GM15510 (cell line): ENCODE data around the gene NBEA.

Experiments used
- POLR2A ChIP-seq: IDR thresholded peaks from 3 replicates; pipeline ENCODE4 v1.6.1; 2011; ENCODE audit warnings: borderline replicate concordance; ENCODE audit not compliant: insufficient read length; ENCODE audit errors: extremely low read depth

Gene NBEA

DNA sequence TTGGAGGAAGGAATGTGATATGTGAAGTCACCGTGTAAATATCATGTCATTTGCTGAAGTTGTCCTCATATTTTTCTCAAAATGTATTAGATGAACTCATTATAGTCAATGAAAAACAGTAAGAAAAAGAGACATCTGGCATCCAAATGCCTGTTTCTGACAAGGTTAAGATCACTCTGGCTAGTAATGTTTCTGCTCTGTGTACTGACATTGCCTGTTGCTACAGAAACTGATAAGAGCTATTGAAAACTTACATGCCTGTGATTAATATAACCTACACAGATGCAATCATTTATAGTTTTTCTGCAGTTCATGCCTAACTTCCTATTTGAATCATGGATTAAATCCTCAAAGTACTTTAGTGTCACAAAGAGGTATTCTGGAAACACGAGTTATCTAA is 249.8 kb downstream of the NBEA start:
- no peak for TF ChIP-seq POLR2A

GRCh38 chr13:35198613-35199200 is 256.6 kb downstream of the NBEA start:
- TF ChIP-seq POLR2A = no peak

DNA sequence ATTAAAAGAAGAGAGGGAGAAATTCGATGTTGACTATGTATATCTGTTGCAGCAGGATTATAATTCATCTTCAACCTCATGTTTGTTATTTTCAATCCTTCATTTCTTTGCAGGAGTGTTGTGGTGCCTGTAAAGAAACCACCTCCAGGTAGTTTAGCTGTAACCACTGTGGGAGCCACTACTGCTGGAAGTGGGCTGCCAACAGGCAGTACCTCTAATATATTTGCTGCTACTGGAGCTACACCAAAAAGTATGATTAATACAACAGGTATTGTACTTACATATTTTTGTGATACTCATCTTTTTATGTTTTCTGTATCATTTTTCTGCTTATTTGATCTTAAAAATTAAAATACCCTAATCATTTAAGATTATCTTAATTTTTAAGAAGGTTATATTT is 266.5 kb downstream of the NBEA start:
- TF ChIP-seq POLR2A = no peak

- TF ChIP-seq POLR2A = no peak
These were observed 268.2 kb downstream of the NBEA start for GRCh38 chr13:35210261-35210660.

- no peak for TF ChIP-seq POLR2A
These were observed 269.9 kb downstream of the NBEA start for GRCh38 chr13:35211949-35212348.

GRCh38 chr13:35213911-35214310 is 271.8 kb downstream of the NBEA start:
- no peak for TF ChIP-seq POLR2A

- TF ChIP-seq POLR2A = no peak
These were observed 274.1 kb downstream of the NBEA start for GRCh38 chr13:35216131-35216530.

- TF ChIP-seq POLR2A = no peak
These were observed 277.0 kb downstream of the NBEA start for GRCh38 chr13:35219021-35219420.

DNA sequence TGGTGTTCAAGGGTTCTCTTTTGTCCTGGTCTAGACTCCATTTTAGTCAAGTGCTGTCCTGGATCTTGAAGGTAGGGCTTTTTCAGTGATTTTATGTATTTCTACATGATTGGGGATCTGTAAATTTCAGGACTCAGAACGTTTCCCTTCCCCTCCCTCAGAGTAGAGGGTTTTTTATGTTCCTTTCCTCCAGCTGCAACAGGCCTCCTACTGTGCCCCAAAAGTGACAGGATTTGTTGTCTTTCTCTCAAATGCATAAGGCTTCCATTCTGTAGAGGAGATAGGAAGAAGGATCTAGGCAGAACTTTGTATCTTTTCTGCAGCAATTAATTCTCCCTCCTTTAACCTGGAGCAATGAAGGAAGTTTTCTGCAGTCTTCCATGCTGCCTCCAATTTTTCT is 283.1 kb downstream of the NBEA start:
- no peak for TF ChIP-seq POLR2A

- no peak for TF ChIP-seq POLR2A
These were observed 283.5 kb downstream of the NBEA start for GRCh38 chr13:35225582-35225981.

GRCh38 chr13:35228536-35228935 is 286.5 kb downstream of the NBEA start:
- TF ChIP-seq POLR2A = no peak

GRCh38 chr13:35231426-35231825 is 289.4 kb downstream of the NBEA start:
- no peak for TF ChIP-seq POLR2A

GRCh38 chr13:35238274-35238673 is 296.2 kb downstream of the NBEA start:
- no peak for TF ChIP-seq POLR2A

DNA sequence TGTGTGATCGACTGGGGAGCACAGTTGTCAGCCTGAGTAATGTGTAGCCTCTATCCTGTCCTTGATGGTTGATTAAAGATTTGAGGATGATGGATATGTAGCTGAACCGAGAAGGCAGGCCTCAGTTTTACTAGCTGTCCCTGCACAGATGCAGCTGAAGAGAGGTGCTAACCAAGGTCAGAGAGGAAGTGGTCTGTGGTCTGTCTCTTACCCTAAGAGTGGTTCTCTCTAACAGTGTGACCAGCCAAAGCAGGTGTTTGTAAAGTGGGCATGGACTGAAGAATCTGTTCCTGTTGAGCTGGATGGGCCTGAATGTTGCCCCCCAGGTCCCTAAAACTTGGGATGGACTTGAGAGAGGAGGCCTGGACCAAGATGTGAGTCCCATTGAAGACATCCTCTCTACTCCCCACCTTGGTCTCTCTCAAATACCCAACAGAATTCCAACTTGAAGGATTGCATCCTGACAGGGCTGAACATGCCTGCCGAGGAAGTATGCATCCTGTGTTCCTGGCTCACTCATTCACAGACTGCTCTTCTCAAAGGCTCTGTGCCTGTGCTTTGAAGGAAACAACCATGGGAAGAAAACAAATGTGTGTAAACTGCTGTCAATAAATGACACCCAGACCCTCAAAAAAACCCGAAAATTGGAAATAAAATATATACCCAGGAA is 310.6 kb downstream of the NBEA start:
- no peak for TF ChIP-seq POLR2A

DNA sequence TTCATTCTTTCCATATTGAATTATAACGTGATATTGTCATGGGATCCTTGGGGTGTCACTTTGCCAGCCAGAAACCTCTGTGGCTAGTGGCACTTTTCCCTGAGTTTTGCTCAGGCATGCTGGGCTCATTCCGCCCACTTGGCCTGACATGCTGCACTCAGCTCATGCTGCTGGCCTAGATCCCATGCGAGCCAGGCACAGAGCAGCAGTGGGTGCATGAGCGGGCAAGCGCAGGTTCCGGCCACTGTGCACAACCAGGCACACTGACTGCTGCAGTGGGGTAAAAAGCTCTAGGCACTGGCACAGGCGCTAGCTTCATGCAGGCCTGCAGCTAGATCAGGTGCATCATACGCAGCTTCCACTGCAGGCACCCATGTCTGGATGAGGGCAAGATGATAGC is 313.2 kb downstream of the NBEA start:
- TF ChIP-seq POLR2A = no peak

DNA sequence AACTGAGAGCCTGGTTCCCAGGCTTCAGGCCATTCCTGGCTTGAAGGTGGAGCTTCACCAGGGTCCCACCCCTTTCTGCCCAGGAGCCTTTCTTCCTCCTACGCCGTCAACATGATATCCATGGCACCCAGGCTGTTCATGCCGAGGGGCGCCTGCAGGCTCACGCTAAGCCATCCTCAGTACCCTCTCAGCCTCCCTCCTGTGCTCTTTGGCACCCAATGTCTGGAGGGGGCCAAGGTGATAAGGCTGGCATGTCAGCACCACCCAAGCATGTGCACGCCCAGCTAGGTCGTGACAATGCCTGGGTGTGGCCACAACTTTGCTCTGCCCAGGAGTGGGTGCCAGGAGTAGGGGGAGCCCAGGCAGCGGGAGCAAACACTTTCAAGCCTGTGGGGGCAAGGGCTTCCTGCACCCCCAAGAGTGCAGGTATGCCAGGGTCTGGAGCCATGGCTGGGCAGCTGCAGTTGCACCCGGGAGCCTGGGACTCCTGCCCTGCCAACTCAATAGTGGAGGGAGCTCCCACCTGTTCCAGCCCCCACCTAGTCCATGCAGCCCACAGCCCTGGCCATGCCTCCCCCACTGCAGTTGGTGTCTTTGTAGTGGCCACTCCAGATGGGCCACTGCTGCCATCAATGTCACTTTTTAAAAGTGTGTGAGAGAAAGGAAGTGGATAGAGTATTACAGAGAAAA is 314.5 kb downstream of the NBEA start:
- no peak for TF ChIP-seq POLR2A
